Left lung (tissue), 10 donors: Measurements from ENCODE around the gene FCHO2. TPM values are rescaled to one million over a fixed set of nuclear protein-coding genes. Genes with fewer than 3 reads are reported as not detected.

ENCODE experiments used
- ATAC-seq: fragments of 200-7000 bp; cut with Tn5 transposase; one replicate; pipeline ENCODE4 v1.9.1; 2020; ENCODE audit warnings: moderate library complexity
- DNase-seq, 4 donors: peaks; one replicate each; pipeline ENCODE4 v3.0.0-alpha.2; 2013 to 2020
- H3K27ac ChIP-seq, 2 donors: fragments of 200-600 bp; sonication (generic) in 1 of 2; one replicate each; pipeline versions ENCODE4 v1.5.0 to v1.8.0; 2020 to 2021
- H3K27me3 ChIP-seq, 2 donors: fragments of 200-600 bp; sonication (generic) in 1 of 2; one replicate each; pipeline versions ENCODE4 v1.5.0 to v1.8.0; 2020 to 2021
- H3K36me3 ChIP-seq, 2 donors: fragments of 200-600 bp; sonication (generic) in 1 of 2; one replicate each; pipeline versions ENCODE4 v1.5.0 to v1.8.0; 2020 to 2021
- H3K4me1 ChIP-seq, 2 donors: fragments of 200-600 bp; one replicate each; pipeline ENCODE4 v1.8.0; 2021
- H3K4me3 ChIP-seq, 2 donors: fragments of 200-600 bp; sonication (generic) in 1 of 2; one replicate each; pipeline versions ENCODE4 v1.5.0 to v1.8.0; 2020 to 2021; ENCODE audit warnings: mild to moderate bottlenecking in 1 of 2
- H3K9me3 ChIP-seq, 2 donors: fragments of 200-600 bp; sonication (generic) in 1 of 2; one replicate each; pipeline versions ENCODE4 v1.5.0 to v1.8.0; 2020 to 2021
- intact Hi-C, 2 donors: fragments of 100-400 bp; cut with DNase I; formaldehyde crosslinking; loops; one replicate each; pipeline versions ENCODE4 v1.11.2 to v1.14.2; 2022
- polyA plus RNA-seq, 6 donors: library from polyadenylated mRNA; unstranded; fragments of 120-200 nt; gene quantifications; one replicate each; pipeline ENCODE4 v1.2.1, GENCODE V29; 2013; ENCODE audit not compliant: insufficient read length in 6 of 6
- total RNA-seq, 2 donors: library from RNA; stranded (reverse); fragmentation: NEBNext Ultra II Directional; extraction: Animal tissue kit (Norgen Biotek cat#: 25700); gene quantifications; one replicate each; pipeline ENCODE4 v1.2.1, GENCODE V29; 2021
- TF ChIP-seq, protein P1 (sequence below), 2 donors: fragments of 200-600 bp; sonication (generic) in 1 of 2; IDR thresholded peaks; one replicate each; pipeline versions ENCODE4 v1.5.0 to v1.8.0; 2021; ENCODE audit warnings: antibody characterized with exemption in 2 of 2
- donor health status: DM: no; HTN: yes; CAD: no.
- donor health status: DM: no; HTN: no; CAD: no.

FCHO2 gene
- total and polyA plus RNA-seq, 8 donors, result 25.7 to 71.1 (median 30.5) TPM

DNA sequence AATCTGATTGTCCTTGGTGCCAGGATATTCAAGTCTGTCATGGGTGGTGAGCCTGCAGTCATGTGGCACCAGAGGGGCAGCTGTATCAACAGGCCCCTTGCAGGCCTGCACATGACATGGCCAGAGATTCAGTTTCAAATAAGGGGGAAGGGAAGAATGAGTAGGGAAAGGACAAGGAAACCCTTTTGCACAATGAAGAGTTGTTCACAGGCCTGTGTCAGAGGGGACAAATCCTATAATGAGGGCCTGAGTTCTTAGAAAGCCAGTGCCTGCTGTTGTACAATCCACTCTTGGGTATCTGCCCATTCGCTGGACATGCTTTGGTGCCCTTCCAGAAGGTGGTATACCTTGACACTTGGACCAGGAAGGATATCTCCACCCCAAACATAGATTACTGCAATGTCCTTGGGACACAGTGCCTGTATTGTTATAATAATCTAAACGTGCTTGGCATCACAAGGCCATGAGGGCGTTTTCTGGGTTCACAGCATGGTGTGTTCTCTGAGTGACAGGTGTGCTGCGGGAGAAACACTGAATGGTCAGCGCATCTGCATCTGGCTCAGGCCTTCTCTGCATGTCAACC is 162.6 kb downstream of the FCHO2 start:
- ATAC-seq (no peak), DNase-seq (no peak)
- intact Hi-C loops, result no loop called here

GRCh38 chr5:73119451-73120157 is 163.8 kb downstream of the FCHO2 start:
- H3K4me3 ChIP-seq, result peak overlapping the region; percentile 34 to 37
- H3K27ac ChIP-seq, result no peak overlapping the region
- DNase-seq, result peak in 3 of 4 donors; percentile 14 to 59 (median 36)
- peaks cover 9 to 74% of the 10 kb centered on the region in 2 donors for H3K27me3 ChIP-seq
- H3K4me1 ChIP-seq, result peaks cover 0 to 14% of the 10 kb centered on the region in 2 donors
- no peaks in the 10 kb centered on the region for H3K9me3 ChIP-seq
- peak; percentile 36 for ATAC-seq
- no peaks in the 10 kb centered on the region for H3K36me3 ChIP-seq
- intact Hi-C loops, result no loop called here
- TF ChIP-seq, protein P1, sequence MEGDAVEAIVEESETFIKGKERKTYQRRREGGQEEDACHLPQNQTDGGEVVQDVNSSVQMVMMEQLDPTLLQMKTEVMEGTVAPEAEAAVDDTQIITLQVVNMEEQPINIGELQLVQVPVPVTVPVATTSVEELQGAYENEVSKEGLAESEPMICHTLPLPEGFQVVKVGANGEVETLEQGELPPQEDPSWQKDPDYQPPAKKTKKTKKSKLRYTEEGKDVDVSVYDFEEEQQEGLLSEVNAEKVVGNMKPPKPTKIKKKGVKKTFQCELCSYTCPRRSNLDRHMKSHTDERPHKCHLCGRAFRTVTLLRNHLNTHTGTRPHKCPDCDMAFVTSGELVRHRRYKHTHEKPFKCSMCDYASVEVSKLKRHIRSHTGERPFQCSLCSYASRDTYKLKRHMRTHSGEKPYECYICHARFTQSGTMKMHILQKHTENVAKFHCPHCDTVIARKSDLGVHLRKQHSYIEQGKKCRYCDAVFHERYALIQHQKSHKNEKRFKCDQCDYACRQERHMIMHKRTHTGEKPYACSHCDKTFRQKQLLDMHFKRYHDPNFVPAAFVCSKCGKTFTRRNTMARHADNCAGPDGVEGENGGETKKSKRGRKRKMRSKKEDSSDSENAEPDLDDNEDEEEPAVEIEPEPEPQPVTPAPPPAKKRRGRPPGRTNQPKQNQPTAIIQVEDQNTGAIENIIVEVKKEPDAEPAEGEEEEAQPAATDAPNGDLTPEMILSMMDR (IDR thresholded peaks at IDR 0.05), result no peak

More for the DNA sequence above, 162.6 kb downstream of the FCHO2 start:
- Histone ChIP-seq H3K36me3 (no peaks in the 10 kb centered on the region), H3K27me3 (peaks cover 9 to 63% of the 10 kb centered on the region in 2 donors), H3K4me3 (no peak overlapping the region), H3K4me1 (peaks cover 0 to 14% of the 10 kb centered on the region in 2 donors), H3K27ac (no peak overlapping the region), H3K9me3 (no peaks in the 10 kb centered on the region)
- TF ChIP-seq, protein P1 (IDR thresholded peaks at IDR 0.05), result no peak

DNA sequence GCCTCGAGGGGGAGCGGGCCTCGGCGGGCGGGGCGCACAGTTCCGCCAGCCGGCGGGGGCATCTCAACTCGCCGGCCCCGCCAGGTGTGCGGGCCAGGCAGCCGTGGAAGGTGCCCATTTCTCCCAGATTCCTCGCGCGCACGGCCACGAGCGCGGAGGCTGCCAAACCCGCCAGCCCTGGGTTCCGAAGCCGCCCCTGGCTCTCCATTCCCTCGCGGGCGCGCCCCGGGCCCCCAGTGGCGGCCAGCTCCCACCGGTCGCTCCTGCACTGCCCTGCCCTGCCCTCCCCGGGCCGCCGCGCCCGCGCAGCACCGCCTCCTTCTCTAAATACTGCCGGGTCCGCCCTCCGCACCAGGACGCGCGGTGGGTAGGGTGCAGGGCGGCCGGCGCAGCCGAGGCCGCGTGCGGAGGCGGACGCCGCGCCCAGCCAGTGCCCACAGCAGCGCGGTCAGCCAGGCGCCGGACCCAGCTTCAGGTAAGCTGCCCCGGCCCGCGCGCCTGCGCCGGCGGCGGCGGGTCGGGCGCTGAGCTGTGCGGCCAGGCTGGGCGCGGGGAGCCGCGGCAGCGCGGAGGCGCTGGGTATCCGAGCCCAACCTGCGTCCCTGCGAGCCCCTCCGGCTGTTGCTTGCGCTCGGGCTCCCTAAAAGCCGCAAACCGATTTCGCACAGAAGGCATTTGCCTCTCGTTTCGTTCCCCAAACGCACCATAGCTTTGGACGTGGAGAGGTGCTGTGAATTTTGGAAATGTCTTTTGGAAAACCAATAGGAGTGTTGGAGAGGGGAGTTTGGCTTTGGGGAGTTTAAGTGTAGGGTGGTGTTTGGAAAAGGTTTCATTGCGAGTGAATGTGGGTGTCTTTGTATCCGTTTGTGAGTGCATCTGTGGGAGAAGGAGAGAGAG is 164.6 kb downstream of the FCHO2 start, which contains the start of gene TMEM171:
Gene TMEM171, plus strand, starts transcription at position 354 of the 897 bp plus-strand sequence. CDS start 2,799 bp downstream, outside the sequence.
- ATAC-seq (peak; percentile 92), DNase-seq (peak in 3 of 4 donors; percentile 31 to 88 (median 57))
- H3K27ac ChIP-seq, result no peak within 1 kb of the TSS
- intact Hi-C loops, result no loop called here
- H3K4me3 ChIP-seq, result peak within 1 kb of the TSS; percentile 34 to 37
- TF ChIP-seq, protein P1 (IDR thresholded peaks at IDR 0.05), result no peak
- peaks cover 9 to 81% of the 10 kb centered on the region in 2 donors for H3K27me3 ChIP-seq
- H3K9me3 ChIP-seq, result no peaks in the 10 kb centered on the region
- peaks cover 0 to 14% of the 10 kb centered on the region in 2 donors for H3K4me1 ChIP-seq
- H3K36me3 ChIP-seq, result no peaks in the 10 kb centered on the region

DNA sequence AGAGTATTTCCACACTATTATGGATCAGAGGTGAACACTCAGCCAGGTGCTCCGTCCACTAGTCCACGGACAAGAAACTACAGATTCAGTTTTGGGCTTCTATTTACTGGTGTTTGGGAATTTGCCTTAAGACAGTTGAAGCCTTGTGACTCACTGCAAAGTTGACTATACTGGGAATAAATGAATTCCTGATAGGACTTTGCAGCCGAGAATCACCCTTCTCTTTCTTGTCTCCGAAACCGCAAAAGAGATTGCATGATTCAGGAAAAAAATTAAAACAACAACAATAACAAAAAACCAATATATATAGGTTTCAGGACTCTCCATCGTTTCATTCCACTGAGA is 165.2 kb downstream of the FCHO2 start:
- peaks cover 9 to 86% of the 10 kb centered on the region in 2 donors for H3K27me3 ChIP-seq
- intact Hi-C loops, result no loop called here
- TF ChIP-seq, protein P1 (IDR thresholded peaks at IDR 0.05), result no peak
- H3K4me3 ChIP-seq, result peak overlapping the region in 1 of 2 donors; percentile 37
- no peaks in the 10 kb centered on the region for H3K9me3 ChIP-seq
- no peaks in the 10 kb centered on the region for H3K36me3 ChIP-seq
- no peak for ATAC-seq
- H3K4me1 ChIP-seq, result peaks cover 0 to 14% of the 10 kb centered on the region in 2 donors
- no peak for DNase-seq
- H3K27ac ChIP-seq, result no peak overlapping the region
